CD14-positive monocyte (primary cell): ENCODE measurements around the gene AJUBA. TPM values are rescaled to one million over a fixed set of nuclear protein-coding genes. Genes with fewer than 3 reads are reported as not detected.

Experiments
- DNase-seq, 3 donors: peaks; one replicate each; pipeline ENCODE4 v3.0.0-alpha.2; 2011 to 2022
- H2AFZ ChIP-seq: 2 replicates; pipeline ENCODE4 v1.6.0; 2012; ENCODE audit warnings: mild to moderate bottlenecking, low read depth, low read length, inconsistent platforms; ENCODE audit not compliant: insufficient read depth, poor library complexity, severe bottlenecking
- H3K27ac ChIP-seq, 2 donors: 1 replicate in 1 of 2; 2 replicates in 1 of 2; pipeline ENCODE4 v1.5.1; 2012 to 2013; ENCODE audit warnings: low read length in 2 of 2, control low read depth in 1 of 2, inconsistent platforms in 1 of 2, low read depth in 1 of 2, mild to moderate bottlenecking in 1 of 2
- H3K27me3 ChIP-seq, 2 donors: one replicate each; pipeline versions ENCODE4 v1.6.0 to v1.6.1; 2011 to 2013; ENCODE audit warnings: low read length in 2 of 2; ENCODE audit not compliant: control insufficient read depth in 2 of 2, insufficient read depth in 2 of 2
- H3K36me3 ChIP-seq, 2 donors: replicated peaks in 1 of 2; 1 replicate in 1 of 2; 2 replicates in 1 of 2; pipeline versions ENCODE4 v1.5.1 to v1.6.1; 2012 to 2013; ENCODE audit warnings: low read length in 2 of 2, control low read depth in 1 of 2, inconsistent platforms in 1 of 2, mild to moderate bottlenecking in 1 of 2; ENCODE audit not compliant: insufficient read depth in 2 of 2, control insufficient read depth in 1 of 2
- H3K4me1 ChIP-seq, 2 donors: 1 replicate in 1 of 2; 2 replicates in 1 of 2; pipeline versions ENCODE4 v1.5.1 to v1.6.1; 2012 to 2013; ENCODE audit warnings: low read length in 2 of 2, control low read depth in 1 of 2, inconsistent platforms in 1 of 2, mild to moderate bottlenecking in 1 of 2, moderate library complexity in 1 of 2; ENCODE audit not compliant: insufficient read depth in 2 of 2, control insufficient read depth in 1 of 2
- H3K4me2 ChIP-seq: replicated peaks from 2 replicates; pipeline ENCODE3; 2012; ENCODE audit warnings: low read length, moderate library complexity, mild to moderate bottlenecking; ENCODE audit not compliant: poor library complexity, severe bottlenecking; ENCODE audit errors: extremely low read depth
- H3K4me3 ChIP-seq, 3 experiments: fragments of 200-600 bp in 1 of 3; sonication (generic) in 1 of 3; replicated peaks in 1 of 3; 1 replicate in 2 of 3; 2 replicates in 1 of 3; pipeline ENCODE4 v1.5.1; 2011 to 2013; ENCODE audit warnings: low read length in 3 of 3, mild to moderate bottlenecking in 3 of 3, control low read depth in 2 of 3, low read depth in 2 of 3, inconsistent platforms in 1 of 3, moderate library complexity in 1 of 3
- H3K79me2 ChIP-seq: 2 replicates; pipeline ENCODE4 v1.6.0; 2012; ENCODE audit warnings: mild to moderate bottlenecking, control low read depth, inconsistent platforms, low read length, moderate library complexity; ENCODE audit not compliant: insufficient read depth
- H3K9ac ChIP-seq: 2 replicates; pipeline ENCODE4 v1.6.0; 2017; ENCODE audit warnings: low read length, mild to moderate bottlenecking; ENCODE audit not compliant: insufficient read depth, poor library complexity, severe bottlenecking
- H3K9me3 ChIP-seq, 2 donors: replicated peaks in 1 of 2; 1 replicate in 1 of 2; 2 replicates in 1 of 2; pipeline versions ENCODE4 v1.5.1 to v1.6.1; 2012 to 2013; ENCODE audit warnings: low read length in 2 of 2, control low read depth in 1 of 2; ENCODE audit not compliant: control insufficient read depth in 1 of 2, insufficient read depth in 1 of 2
- H4K20me1 ChIP-seq: 2 replicates; pipeline ENCODE4 v1.6.0; 2012; ENCODE audit warnings: mild to moderate bottlenecking, low read length, control low read depth, moderate library complexity; ENCODE audit not compliant: insufficient read depth
- H3K27ac Mint-ChIP-seq, 7 donors: one replicate each; pipeline ENCODE4 v1.8.0; 2020; ENCODE audit warnings: mild to moderate bottlenecking in 7 of 7, mixed read lengths in 7 of 7, moderate library complexity in 6 of 7, inconsistent platforms in 2 of 7
- H3K27me3 Mint-ChIP-seq, 3 donors: one replicate each; pipeline ENCODE4 v1.8.0; 2021 to 2022; ENCODE audit warnings: low read depth in 3 of 3, mild to moderate bottlenecking in 3 of 3, mixed read lengths in 3 of 3, moderate library complexity in 3 of 3, inconsistent platforms in 1 of 3
- H3K36me3 Mint-ChIP-seq, 2 donors: one replicate each; pipeline ENCODE4 v1.8.0; 2020; ENCODE audit warnings: mixed read lengths in 2 of 2, inconsistent platforms in 1 of 2, mild to moderate bottlenecking in 1 of 2
- H3K4me1 Mint-ChIP-seq: one replicate; pipeline ENCODE4 v1.8.0; 2020; ENCODE audit warnings: mild to moderate bottlenecking, mixed read lengths
- H3K4me3 Mint-ChIP-seq, 2 donors: one replicate each; pipeline ENCODE4 v1.8.0; 2020; ENCODE audit warnings: mild to moderate bottlenecking in 2 of 2, mixed read lengths in 2 of 2, moderate library complexity in 1 of 2
- H3K9me3 Mint-ChIP-seq, 7 donors: one replicate each; pipeline ENCODE4 v1.8.0; 2020 to 2022; ENCODE audit warnings: mixed read lengths in 7 of 7, mild to moderate bottlenecking in 6 of 7, moderate library complexity in 6 of 7, inconsistent platforms in 2 of 7
- CTCF ChIP-seq: fragments of 200-600 bp; IDR thresholded peaks from one replicate; pipeline ENCODE4 v1.8.0; 2022; ENCODE audit warnings: antibody characterized with exemption, mild to moderate bottlenecking
- WGBS: methylation state at CpG from one replicate; pipeline ENCODE4 v1.1.5; 2013; ENCODE audit warnings: missing lambda C conversion rate; ENCODE audit not compliant: insufficient coverage; 5-methylcytosine and 5-hydroxymethylcytosine counted together
- intact Hi-C, 2 donors: fragments of 100-400 bp; cut with micrococcal nuclease; formaldehyde crosslinking; loops; one replicate each; pipeline versions ENCODE4 v1.15.0 to v1.15.1; 2023
- polyA plus RNA-seq, 3 donors: library from polyadenylated mRNA; depleted of rRNA in 1 of 3; unstranded in 2 of 3; stranded (reverse) in 1 of 3; fragments of 300-500 nt in 2 of 3; fragments of >200 nt in 1 of 3; fragmentation: Illumina TruSeq in 2 of 3; gene quantifications; 1 replicate in 2 of 3; 2 replicates in 1 of 3; pipeline ENCODE4 v1.2.3, GENCODE V29; 2012 to 2021

AJUBA gene
- polyA plus RNA-seq, 3 donors, result 0.04 TPM; not detected in 2

- Histone ChIP-seq H3K27me3 (no peaks in the 10 kb centered on the region), H3K27ac (no peak overlapping the region), H4K20me1 (no peaks in the 10 kb centered on the region), H3K9ac (no peak overlapping the region), H3K36me3 (peaks cover 10 to 16% of the 10 kb centered on the region in 2 donors), H3K4me3 (no peak overlapping the region), H3K4me1 (peaks cover 6 to 8% of the 10 kb centered on the region in 2 donors), H3K79me2 (no peaks in the 10 kb centered on the region), H3K9me3 (no peaks in the 10 kb centered on the region), H3K4me2 (no peak overlapping the region), H2AFZ (no peak overlapping the region)
- no CpG with 5 or more reads among the region's 1 CpG for WGBS
- intact Hi-C loops, result loop anchor here in 1 of 2 donors (10.0 kb wide), 1 partner anchor 50 kb away; the partner anchor contains the start of gene AJUBA
- no peaks in the 10 kb centered on the region for H3K9me3 Mint-ChIP-seq
- peaks cover 11 to 44% of the 10 kb centered on the region in 2 donors for H3K36me3 Mint-ChIP-seq
- no peak overlapping the region for H3K27ac Mint-ChIP-seq
- no peak overlapping the region for H3K4me3 Mint-ChIP-seq
- no peak for DNase-seq
- TF ChIP-seq CTCF, result no peak
- H3K27me3 Mint-ChIP-seq, result no peaks in the 10 kb centered on the region
- no peaks in the 10 kb centered on the region for H3K4me1 Mint-ChIP-seq
These were observed 47.2 kb downstream of the AJUBA start for GRCh38 chr14:22935156-22935555.

GRCh38 chr14:22932146-22932545 is 50.2 kb downstream of the AJUBA start:
- Histone ChIP-seq H3K4me3 (no peak overlapping the region), H3K27ac (no peak overlapping the region), H3K27me3 (no peaks in the 10 kb centered on the region), H3K79me2 (peaks cover 15% of the 10 kb centered on the region), H3K9ac (no peak overlapping the region), H2AFZ (no peak overlapping the region), H4K20me1 (no peaks in the 10 kb centered on the region), H3K36me3 (peaks cover 0 to 6% of the 10 kb centered on the region in 2 donors), H3K9me3 (no peaks in the 10 kb centered on the region), H3K4me1 (peaks cover 19 to 33% of the 10 kb centered on the region in 2 donors), H3K4me2 (no peak overlapping the region)
- intact Hi-C loops, result loop anchor here in 1 of 2 donors (10.0 kb wide), 1 partner anchor 53 kb away; the partner anchor contains the start of gene AJUBA
- TF ChIP-seq CTCF, result no peak
- no peak for DNase-seq
- H3K27ac Mint-ChIP-seq, result peak overlapping the region in 1 of 7 donors; percentile 56
- peaks cover 7 to 25% of the 10 kb centered on the region in 2 donors for H3K36me3 Mint-ChIP-seq
- H3K9me3 Mint-ChIP-seq, result no peaks in the 10 kb centered on the region
- H3K4me1 Mint-ChIP-seq, result no peaks in the 10 kb centered on the region
- H3K27me3 Mint-ChIP-seq, result no peaks in the 10 kb centered on the region
- H3K4me3 Mint-ChIP-seq, result no peak overlapping the region
- no CpG with 5 or more reads among the region's 3 CpGs for WGBS
